HepG2 (cell line): Measurements from ENCODE around the gene ATAD2B. TPM values are rescaled to one million over a fixed set of nuclear protein-coding genes. Genes with fewer than 3 reads are reported as not detected.

Experiments
- AHR ChIP-seq: IDR thresholded peaks from 2 replicates; pipeline ENCODE4 v1.6.1; 2018; ENCODE audit warnings: missing genetic modification reagents, missing compliant biosample characterization
- FOSL2 ChIP-seq: sonication (generic); formaldehyde crosslinking; IDR thresholded peaks from 2 replicates; pipeline ENCODE4 v1.4.0; 2020; ENCODE audit warnings: missing genetic modification reagents
- GFI1 ChIP-seq: sonication (generic); formaldehyde crosslinking; IDR thresholded peaks from 2 replicates; pipeline ENCODE4 v1.5.0; 2020; ENCODE audit warnings: missing genetic modification reagents, mild to moderate bottlenecking, borderline replicate concordance
- HOXA9 ChIP-seq: sonication (generic); formaldehyde crosslinking; IDR thresholded peaks from 2 replicates; pipeline ENCODE4 v1.8.1; 2022; ENCODE audit warnings: missing genetic modification reagents, mild to moderate bottlenecking, moderate library complexity, borderline replicate concordance
- RARA ChIP-seq: IDR thresholded peaks from 2 replicates; pipeline ENCODE4 v1.6.1; 2016; ENCODE audit warnings: missing genetic modification reagents, missing compliant biosample characterization
- STAT5B ChIP-seq: sonication (generic); formaldehyde crosslinking; IDR thresholded peaks from 2 replicates; pipeline ENCODE4 v1.4.0; 2020; ENCODE audit warnings: missing genetic modification reagents
- ZBTB1 ChIP-seq: sonication (generic); formaldehyde crosslinking; IDR thresholded peaks from 2 replicates; pipeline ENCODE4 v1.4.0; 2020; ENCODE audit warnings: missing genetic modification reagents, borderline replicate concordance
- ZNF556 ChIP-seq: sonication (generic); formaldehyde crosslinking; IDR thresholded peaks from 2 replicates; pipeline ENCODE4 v1.4.0; 2020; ENCODE audit warnings: mild to moderate bottlenecking, missing genetic modification reagents, borderline replicate concordance
- ZNF878 ChIP-seq: sonication (generic); formaldehyde crosslinking; IDR thresholded peaks from 2 replicates; pipeline ENCODE4 v1.8.1; 2023; ENCODE audit warnings: mild to moderate bottlenecking, missing genetic modification reagents, moderate library complexity
- polyA plus RNA-seq, 8 experiments: library from polyadenylated mRNA; depleted of rRNA in 3 of 8; stranded (reverse) in 7 of 8; unstranded in 1 of 8; fragments of >200 nt; fragmentation: Illumina TruSeq in 4 of 8; extraction: Trizol in 4 of 8; gene quantifications; 2 replicates each; pipeline versions ENCODE4 v1.2.1 to v1.2.3, GENCODE V29; 2011 to 2016; ENCODE audit warnings: low read depth in 4 of 8, missing spikeins in 1 of 8, mixed read lengths in 1 of 8; ENCODE audit not compliant: insufficient read depth in 1 of 8
- total RNA-seq, 5 experiments: library from RNA; depleted of rRNA; stranded (reverse); fragments of >200 nt; fragmentation: Illumina TruSeq; extraction: Trizol; gene quantifications; 2 replicates each; pipeline ENCODE4 v1.2.3, GENCODE V29; 2016; ENCODE audit warnings: low read depth in 1 of 5
- TF ChIP-seq, protein P1 (sequence below): sonication (generic); formaldehyde crosslinking; IDR thresholded peaks from 2 replicates; pipeline ENCODE4 v1.4.0; 2020; ENCODE audit warnings: missing genetic modification reagents
- TF ChIP-seq, protein P2 (sequence below): fragments of 450-650 bp; IDR thresholded peaks from 2 replicates; pipeline ENCODE4 v1.6.1; 2017
- TF ChIP-seq, protein P3 (sequence below): sonication (generic); formaldehyde crosslinking; IDR thresholded peaks from one replicate; pipeline ENCODE4 v1.5.1; 2020; ENCODE audit warnings: mild to moderate bottlenecking, missing genetic modification reagents; ENCODE audit errors: not compliant biosample characterization
- TF ChIP-seq, protein P4 (sequence below): sonication (generic); formaldehyde crosslinking; IDR thresholded peaks from 2 replicates; pipeline ENCODE4 v1.8.0; 2022; ENCODE audit warnings: low read depth, missing genetic modification reagents

The ATAD2B gene
- total and polyA plus RNA-seq, 2 of the 13 experiments (the other 11 are each of a cell fraction or from before 2014, with no cell fraction given), result 5.3 to 22.2 TPM

DNA sequence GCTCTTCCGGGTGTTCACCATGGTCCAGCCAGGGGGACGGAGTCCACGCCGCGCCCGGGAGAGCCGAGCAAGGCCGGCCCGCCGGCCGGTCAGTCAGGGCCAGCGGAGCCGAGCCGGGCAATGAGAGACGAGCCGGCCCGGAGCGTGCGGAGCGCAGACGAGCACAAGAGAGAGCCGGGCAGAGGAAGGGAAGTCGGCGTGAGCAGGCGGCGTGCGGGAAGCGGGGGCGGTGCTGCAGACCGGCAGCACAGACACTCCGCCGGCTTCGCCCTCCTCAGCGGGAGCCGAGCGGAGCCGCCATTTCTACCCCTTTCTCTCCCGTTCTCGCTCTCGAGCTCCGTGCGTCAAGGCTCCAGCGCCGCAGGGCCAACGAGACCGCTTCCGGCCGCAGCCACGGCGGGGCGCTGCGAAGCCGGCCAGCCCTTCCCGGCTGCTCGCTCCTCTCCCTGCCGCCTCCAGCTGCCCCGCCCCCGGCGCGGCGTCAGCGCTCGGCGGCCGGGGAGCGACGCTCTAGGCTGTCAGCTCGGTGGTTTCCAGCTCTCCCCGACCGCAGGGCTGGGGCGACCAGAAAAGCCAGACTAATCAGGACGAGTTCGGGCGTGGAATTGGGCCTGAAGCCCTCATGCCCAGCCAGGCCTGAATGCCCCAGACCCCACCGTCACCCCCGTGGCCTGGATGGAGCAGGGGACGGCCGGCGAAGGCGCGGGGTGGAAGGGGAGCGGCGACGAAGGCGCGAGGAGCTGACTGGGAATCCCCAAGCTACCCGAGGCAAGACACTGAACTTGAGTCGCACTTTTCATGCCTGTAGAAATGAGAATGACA, at the start of gene ATAD2B (continued):
- TF ChIP-seq ZNF556 (CRISPR knock-in tag), result peak; percentile 86
- TF ChIP-seq HOXA9 (CRISPR knock-in tag), result no peak; the same call in none of the 2 replicates
- peak; percentile 69 for TF ChIP-seq FOSL2
- TF ChIP-seq, protein P1, sequence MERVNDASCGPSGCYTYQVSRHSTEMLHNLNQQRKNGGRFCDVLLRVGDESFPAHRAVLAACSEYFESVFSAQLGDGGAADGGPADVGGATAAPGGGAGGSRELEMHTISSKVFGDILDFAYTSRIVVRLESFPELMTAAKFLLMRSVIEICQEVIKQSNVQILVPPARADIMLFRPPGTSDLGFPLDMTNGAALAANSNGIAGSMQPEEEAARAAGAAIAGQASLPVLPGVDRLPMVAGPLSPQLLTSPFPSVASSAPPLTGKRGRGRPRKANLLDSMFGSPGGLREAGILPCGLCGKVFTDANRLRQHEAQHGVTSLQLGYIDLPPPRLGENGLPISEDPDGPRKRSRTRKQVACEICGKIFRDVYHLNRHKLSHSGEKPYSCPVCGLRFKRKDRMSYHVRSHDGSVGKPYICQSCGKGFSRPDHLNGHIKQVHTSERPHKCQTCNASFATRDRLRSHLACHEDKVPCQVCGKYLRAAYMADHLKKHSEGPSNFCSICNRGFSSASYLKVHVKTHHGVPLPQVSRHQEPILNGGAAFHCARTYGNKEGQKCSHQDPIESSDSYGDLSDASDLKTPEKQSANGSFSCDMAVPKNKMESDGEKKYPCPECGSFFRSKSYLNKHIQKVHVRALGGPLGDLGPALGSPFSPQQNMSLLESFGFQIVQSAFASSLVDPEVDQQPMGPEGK (CRISPR knock-in tag), result peak; percentile 39; the same call in 1 of the 2 replicates
- TF ChIP-seq, protein P2, sequence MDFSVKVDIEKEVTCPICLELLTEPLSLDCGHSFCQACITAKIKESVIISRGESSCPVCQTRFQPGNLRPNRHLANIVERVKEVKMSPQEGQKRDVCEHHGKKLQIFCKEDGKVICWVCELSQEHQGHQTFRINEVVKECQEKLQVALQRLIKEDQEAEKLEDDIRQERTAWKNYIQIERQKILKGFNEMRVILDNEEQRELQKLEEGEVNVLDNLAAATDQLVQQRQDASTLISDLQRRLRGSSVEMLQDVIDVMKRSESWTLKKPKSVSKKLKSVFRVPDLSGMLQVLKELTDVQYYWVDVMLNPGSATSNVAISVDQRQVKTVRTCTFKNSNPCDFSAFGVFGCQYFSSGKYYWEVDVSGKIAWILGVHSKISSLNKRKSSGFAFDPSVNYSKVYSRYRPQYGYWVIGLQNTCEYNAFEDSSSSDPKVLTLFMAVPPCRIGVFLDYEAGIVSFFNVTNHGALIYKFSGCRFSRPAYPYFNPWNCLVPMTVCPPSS, result no peak
- TF ChIP-seq, protein P3, sequence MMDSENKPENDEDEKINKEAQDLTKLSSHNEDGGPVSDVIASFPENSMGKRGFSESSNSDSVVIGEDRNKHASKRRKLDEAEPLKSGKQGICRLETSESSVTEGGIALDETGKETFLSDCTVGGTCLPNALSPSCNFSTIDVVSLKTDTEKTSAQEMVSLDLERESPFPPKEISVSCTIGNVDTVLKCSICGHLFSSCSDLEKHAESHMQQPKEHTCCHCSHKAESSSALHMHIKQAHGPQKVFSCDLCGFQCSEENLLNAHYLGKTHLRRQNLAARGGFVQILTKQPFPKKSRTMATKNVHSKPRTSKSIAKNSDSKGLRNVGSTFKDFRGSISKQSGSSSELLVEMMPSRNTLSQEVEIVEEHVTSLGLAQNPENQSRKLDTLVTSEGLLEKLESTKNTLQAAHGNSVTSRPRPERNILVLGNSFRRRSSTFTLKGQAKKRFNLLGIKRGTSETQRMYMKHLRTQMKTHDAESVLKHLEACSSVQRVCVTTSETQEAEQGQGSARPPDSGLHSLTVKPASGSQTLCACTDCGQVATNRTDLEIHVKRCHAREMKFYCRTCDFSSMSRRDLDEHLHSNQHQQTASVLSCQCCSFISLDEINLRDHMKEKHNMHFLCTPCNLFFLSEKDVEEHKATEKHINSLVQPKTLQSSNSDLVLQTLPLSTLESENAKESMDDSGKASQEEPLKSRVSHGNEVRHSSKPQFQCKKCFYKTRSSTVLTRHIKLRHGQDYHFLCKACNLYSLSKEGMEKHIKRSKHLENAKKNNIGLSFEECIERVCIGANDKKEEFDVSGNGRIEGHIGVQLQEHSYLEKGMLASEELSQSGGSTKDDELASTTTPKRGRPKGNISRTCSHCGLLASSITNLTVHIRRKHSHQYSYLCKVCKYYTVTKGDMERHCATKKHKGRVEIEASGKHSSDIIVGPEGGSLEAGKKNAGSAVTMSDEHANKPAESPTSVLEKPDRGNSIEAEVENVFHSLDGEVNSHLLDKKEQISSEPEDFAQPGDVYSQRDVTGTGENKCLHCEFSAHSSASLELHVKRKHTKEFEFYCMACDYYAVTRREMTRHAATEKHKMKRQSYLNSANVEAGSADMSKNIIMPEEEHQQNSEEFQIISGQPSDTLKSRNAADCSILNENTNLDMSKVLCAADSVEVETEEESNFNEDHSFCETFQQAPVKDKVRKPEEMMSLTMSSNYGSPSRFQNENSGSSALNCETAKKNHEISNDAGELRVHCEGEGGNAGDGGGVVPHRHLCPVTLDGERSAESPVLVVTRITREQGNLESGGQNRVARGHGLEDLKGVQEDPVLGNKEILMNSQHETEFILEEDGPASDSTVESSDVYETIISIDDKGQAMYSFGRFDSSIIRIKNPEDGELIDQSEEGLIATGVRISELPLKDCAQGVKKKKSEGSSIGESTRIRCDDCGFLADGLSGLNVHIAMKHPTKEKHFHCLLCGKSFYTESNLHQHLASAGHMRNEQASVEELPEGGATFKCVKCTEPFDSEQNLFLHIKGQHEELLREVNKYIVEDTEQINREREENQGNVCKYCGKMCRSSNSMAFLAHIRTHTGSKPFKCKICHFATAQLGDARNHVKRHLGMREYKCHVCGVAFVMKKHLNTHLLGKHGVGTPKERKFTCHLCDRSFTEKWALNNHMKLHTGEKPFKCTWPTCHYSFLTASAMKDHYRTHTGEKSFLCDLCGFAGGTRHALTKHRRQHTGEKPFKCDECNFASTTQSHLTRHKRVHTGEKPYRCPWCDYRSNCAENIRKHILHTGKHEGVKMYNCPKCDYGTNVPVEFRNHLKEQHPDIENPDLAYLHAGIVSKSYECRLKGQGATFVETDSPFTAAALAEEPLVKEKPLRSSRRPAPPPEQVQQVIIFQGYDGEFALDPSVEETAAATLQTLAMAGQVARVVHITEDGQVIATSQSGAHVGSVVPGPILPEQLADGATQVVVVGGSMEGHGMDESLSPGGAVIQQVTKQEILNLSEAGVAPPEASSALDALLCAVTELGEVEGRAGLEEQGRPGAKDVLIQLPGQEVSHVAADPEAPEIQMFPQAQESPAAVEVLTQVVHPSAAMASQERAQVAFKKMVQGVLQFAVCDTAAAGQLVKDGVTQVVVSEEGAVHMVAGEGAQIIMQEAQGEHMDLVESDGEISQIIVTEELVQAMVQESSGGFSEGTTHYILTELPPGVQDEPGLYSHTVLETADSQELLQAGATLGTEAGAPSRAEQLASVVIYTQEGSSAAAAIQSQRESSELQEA (CRISPR knock-in tag), result peak; percentile 34
- TF ChIP-seq RARA (CRISPR knock-in tag), result peak; percentile 51
- TF ChIP-seq ZBTB1, result peak; percentile 12; the same call in 1 of the 2 replicates
- peak; percentile 26; the same call in 1 of the 2 replicates for TF ChIP-seq STAT5B (CRISPR knock-in tag)
- TF ChIP-seq GFI1 (CRISPR knock-in tag), result peak; percentile 80
- TF ChIP-seq AHR (CRISPR knock-in tag), result peak; percentile 86; the same call in 1 of the 2 replicates
- TF ChIP-seq, protein P4, sequence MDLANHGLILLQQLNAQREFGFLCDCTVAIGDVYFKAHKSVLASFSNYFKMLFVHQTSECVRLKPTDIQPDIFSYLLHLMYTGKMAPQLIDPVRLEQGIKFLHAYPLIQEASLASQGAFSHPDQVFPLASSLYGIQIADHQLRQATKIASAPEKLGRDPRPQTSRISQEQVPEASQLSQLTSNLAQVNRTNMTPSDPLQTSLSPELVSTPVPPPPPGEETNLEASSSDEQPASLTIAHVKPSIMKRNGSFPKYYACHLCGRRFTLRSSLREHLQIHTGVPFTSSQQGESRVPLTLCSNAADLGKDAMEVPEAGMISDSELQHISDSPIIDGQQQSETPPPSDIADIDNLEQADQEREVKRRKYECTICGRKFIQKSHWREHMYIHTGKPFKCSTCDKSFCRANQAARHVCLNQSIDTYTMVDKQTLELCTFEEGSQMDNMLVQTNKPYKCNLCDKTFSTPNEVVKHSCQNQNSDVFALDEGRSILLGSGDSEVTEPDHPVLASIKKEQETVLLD, result peak; percentile 80
- TF ChIP-seq ZNF878 (CRISPR knock-in tag), result peak; percentile 66; the same call in 1 of the 2 replicates
